K562 (cell line): ENCODE data around the gene MRPS10. TPM values are rescaled to one million over a fixed set of nuclear protein-coding genes. Genes with fewer than 3 reads are reported as not detected.

ENCODE experiments used
- CC2D1A ChIP-seq: fragments of 450-650 bp; IDR thresholded peaks from 2 replicates; pipeline ENCODE4 v1.6.1; 2017; ENCODE audit warnings: mild to moderate bottlenecking
- FOXJ2 ChIP-seq: fragments of 200-800 bp; sonication (Bioruptor generic); IDR thresholded peaks from 2 replicates; pipeline ENCODE4 v1.6.1; 2016; ENCODE audit warnings: missing genetic modification characterization, missing compliant biosample characterization
- polyA plus RNA-seq, 8 experiments: library from polyadenylated mRNA; depleted of rRNA in 4 of 8; stranded (reverse) in 5 of 8; unstranded in 3 of 8; fragments of >200 nt; fragmentation: Nextera tagmentation in 2 of 8; fragmentation: Illumina TruSeq in 1 of 8; extraction: Ambion mirVana in 2 of 8; extraction: Trizol in 1 of 8; gene quantifications; 2 replicates each; pipeline versions ENCODE4 v1.2.1 to v1.2.3, GENCODE V29; 2011 to 2014; ENCODE audit warnings: inconsistent platforms in 1 of 8, missing spikeins in 1 of 8
- total RNA-seq, 7 experiments: library from RNA; depleted of rRNA in 6 of 7; stranded (reverse); fragments of >200 nt in 6 of 7; fragmentation: Illumina TruSeq in 2 of 7; extraction: Trizol in 2 of 7; gene quantifications; 2 replicates each; pipeline versions ENCODE4 v1.2.1 to v1.2.3, GENCODE V29; 2011 to 2021; ENCODE audit warnings: low replicate concordance in 1 of 7
- TF ChIP-seq, protein P1 (sequence below), 2 experiments: fragments of 450-650 bp; formaldehyde crosslinking in 1 of 2; IDR thresholded peaks; 2 replicates each; pipeline versions ENCODE4 v1.4.0 to v1.6.1; 2014 to 2020; ENCODE audit warnings: mild to moderate bottlenecking in 2 of 2, borderline replicate concordance in 1 of 2, low read depth in 1 of 2

MRPS10 gene
- total and polyA plus RNA-seq, 9 of the 15 experiments (the other 6 are each of a cell fraction or from before 2014, with no cell fraction given), result 48.6 to 166 (median 93.7) TPM

DNA sequence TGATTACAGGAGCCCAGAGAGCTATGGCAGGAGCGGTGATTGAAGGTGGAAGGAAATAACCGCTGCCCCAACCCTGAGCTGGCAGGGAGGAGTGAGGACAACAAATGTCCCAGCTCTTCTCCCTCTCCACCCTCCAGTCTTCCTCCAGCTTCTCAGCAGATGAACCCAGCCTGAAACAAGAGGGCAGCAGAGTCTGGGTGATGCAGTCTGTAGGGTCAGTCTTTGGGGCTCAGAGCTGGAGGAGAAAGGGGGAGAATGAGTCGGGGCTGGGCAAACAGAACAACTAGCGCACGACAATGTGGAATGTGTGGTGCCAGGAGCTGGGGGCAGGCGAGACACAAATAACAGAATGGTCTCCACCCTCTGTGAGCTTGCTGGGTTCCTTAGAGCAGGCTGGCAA is 49.0 kb downstream of the MRPS10 start (continued):
- TF ChIP-seq, protein P1, sequence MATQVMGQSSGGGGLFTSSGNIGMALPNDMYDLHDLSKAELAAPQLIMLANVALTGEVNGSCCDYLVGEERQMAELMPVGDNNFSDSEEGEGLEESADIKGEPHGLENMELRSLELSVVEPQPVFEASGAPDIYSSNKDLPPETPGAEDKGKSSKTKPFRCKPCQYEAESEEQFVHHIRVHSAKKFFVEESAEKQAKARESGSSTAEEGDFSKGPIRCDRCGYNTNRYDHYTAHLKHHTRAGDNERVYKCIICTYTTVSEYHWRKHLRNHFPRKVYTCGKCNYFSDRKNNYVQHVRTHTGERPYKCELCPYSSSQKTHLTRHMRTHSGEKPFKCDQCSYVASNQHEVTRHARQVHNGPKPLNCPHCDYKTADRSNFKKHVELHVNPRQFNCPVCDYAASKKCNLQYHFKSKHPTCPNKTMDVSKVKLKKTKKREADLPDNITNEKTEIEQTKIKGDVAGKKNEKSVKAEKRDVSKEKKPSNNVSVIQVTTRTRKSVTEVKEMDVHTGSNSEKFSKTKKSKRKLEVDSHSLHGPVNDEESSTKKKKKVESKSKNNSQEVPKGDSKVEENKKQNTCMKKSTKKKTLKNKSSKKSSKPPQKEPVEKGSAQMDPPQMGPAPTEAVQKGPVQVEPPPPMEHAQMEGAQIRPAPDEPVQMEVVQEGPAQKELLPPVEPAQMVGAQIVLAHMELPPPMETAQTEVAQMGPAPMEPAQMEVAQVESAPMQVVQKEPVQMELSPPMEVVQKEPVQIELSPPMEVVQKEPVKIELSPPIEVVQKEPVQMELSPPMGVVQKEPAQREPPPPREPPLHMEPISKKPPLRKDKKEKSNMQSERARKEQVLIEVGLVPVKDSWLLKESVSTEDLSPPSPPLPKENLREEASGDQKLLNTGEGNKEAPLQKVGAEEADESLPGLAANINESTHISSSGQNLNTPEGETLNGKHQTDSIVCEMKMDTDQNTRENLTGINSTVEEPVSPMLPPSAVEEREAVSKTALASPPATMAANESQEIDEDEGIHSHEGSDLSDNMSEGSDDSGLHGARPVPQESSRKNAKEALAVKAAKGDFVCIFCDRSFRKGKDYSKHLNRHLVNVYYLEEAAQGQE (IDR thresholded peaks at IDR 0.05; ENCODE audit: borderline replicate concordance), result peak; percentile 80; the same call in 1 of the 2 replicates
- TF ChIP-seq, protein P1 (CRISPR knock-in tag; IDR thresholded peaks at IDR 0.05; ENCODE audit: low read depth), result no peak
- TF ChIP-seq FOXJ2, result no peak
- peak; percentile 61 for TF ChIP-seq CC2D1A
